ENCODE results near the gene PIK3R4. TPM values are rescaled to one million over a fixed set of nuclear protein-coding genes. Genes with fewer than 3 reads are reported as not detected.

Gene PIK3R4
- total RNA-seq, 1 donor from 2014 or later = 101 TPM

DNA sequence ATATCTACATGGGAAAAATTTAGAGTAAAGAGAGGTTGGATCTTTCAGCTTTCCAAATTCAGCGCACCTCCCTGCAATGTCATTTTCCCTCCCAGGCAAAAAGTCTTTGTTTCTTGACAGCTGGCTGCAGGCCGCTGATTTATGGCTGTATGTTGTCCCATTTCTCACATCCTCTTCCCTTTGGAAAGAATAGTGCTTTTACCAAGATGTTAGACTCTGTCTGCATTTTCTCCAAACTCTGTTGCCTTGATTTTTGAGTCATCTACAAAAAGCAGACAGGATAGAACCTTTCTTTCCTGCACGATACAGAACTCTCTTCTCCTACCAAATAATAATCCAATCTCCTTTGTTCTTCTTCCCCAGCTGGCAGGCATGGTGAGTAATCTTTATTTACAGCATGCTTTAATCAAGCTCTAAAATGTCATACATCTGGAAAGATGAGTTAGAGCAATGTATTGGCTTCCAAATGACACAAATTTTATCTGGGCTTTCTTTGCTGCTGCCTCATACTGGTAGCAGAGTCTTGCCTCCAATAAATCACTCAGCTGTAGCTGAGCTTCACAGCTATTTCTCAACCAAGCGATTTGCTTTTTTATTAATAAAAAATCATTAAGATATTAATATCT lies 101.9 kb downstream of the PIK3R4 start:
- DNase-seq (ENCODE audit: low spot score in 2 of 2) = no peak
- Histone ChIP-seq H3K4me1 (no peaks in the 10 kb centered on the region), H3K27me3 (no peaks in the 10 kb centered on the region), H3K36me3 (no peaks in the 10 kb centered on the region), H3K27ac (no peak overlapping the region), H3K4me3 (no peak overlapping the region), H3K9me3 (no peaks in the 10 kb centered on the region)
- intact Hi-C loops (cut with DNase I) = no loop called here
- TF ChIP-seq, protein P1, sequence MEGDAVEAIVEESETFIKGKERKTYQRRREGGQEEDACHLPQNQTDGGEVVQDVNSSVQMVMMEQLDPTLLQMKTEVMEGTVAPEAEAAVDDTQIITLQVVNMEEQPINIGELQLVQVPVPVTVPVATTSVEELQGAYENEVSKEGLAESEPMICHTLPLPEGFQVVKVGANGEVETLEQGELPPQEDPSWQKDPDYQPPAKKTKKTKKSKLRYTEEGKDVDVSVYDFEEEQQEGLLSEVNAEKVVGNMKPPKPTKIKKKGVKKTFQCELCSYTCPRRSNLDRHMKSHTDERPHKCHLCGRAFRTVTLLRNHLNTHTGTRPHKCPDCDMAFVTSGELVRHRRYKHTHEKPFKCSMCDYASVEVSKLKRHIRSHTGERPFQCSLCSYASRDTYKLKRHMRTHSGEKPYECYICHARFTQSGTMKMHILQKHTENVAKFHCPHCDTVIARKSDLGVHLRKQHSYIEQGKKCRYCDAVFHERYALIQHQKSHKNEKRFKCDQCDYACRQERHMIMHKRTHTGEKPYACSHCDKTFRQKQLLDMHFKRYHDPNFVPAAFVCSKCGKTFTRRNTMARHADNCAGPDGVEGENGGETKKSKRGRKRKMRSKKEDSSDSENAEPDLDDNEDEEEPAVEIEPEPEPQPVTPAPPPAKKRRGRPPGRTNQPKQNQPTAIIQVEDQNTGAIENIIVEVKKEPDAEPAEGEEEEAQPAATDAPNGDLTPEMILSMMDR (IDR thresholded peaks at IDR 0.05) = no peak

DNA sequence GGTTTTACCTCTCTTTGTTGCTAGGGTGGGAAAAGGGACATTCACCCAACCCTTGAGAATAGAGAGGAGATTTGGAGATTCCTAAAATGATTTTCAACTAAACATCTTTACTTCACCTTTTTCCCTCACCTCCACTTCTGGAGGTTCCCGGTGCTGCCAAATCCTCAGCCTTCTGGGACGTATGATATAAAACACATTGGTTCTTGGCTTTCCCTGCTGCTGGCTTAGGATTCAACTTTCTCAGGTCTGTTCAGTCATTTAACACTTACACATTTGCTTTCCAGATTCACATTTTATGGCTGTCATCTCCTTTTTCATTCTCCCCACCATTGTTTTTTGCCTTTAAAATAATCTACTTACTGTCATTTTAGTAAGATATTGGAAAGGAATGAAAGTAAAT lies 106.6 kb downstream of the PIK3R4 start:
- H3K9me3 ChIP-seq = no peaks in the 10 kb centered on the region
- H3K27ac ChIP-seq = no peak overlapping the region
- DNase-seq (ENCODE audit: low spot score in 2 of 2) = no peak
- intact Hi-C loops (cut with DNase I) = no loop called here
- TF ChIP-seq, protein P1 (IDR thresholded peaks at IDR 0.05) = no peak
- H3K36me3 ChIP-seq = no peaks in the 10 kb centered on the region
- H3K27me3 ChIP-seq = no peaks in the 10 kb centered on the region
- no peak overlapping the region for H3K4me3 ChIP-seq
- no peaks in the 10 kb centered on the region for H3K4me1 ChIP-seq

DNA sequence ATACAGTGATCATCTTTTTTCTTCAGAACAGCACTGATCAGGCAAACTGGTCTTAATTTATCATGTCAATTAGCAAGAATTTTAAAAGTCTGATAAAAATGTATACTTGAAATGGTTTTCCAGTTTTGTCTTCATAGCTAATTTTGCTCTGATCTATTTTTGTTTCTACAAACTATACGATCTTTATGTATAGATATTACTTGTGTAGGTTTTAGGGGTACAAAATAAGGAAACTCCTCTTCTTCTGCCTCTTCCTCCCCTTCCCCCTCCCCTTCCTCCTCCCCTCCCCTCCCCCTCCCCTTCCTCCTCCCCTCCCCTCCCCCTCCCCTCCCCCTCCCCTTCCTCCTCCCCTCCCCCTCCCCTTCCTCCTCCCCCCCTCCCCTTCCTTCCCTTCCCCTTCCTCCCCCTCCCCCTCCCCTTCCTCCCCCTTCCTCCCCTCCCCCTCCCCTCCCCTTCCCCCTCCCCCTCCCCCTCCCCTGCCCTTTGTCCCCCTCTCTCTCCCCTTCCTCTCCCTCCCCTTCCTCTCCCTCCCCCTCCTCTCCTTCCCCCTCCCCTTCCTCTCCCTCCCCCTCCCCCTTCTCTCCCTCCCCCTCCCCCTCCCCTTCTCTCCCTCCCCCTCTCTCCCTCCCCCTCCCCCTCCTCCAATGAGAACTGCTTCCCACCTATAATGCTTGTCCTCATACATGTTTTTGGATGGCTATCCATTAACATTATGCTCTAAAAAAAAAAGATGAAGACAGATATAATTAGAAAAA lies 110.0 kb downstream of the PIK3R4 start:
- Histone ChIP-seq H3K4me3 (no peak overlapping the region), H3K9me3 (no peaks in the 10 kb centered on the region), H3K36me3 (no peaks in the 10 kb centered on the region), H3K27ac (no peak overlapping the region), H3K27me3 (no peaks in the 10 kb centered on the region), H3K4me1 (no peaks in the 10 kb centered on the region)
- intact Hi-C loops (cut with DNase I) = no loop called here
- TF ChIP-seq, protein P1 (IDR thresholded peaks at IDR 0.05) = no peak
- no peak for DNase-seq (ENCODE audit: low spot score in 2 of 2)

DNA sequence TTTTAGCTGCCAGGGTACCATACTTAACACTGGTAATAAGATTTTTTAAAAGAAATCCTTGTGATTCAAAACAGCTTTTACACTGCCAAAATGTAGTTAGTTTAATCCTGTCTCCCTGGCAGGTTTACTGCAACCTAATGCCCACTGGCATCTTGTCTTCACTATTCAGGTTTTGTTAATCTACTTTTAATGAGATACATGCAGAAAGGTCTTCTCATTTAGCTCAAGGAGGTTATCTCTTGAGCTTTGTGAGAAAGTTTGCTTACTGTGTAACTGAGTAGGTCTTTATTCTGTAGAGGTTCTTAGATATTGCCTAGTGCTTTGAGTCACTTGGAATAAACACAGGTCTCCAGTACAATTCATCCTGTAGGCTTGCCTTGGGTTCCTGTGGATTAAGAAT lies 110.7 kb downstream of the PIK3R4 start:
- intact Hi-C loops (cut with DNase I) = no loop called here

DNA sequence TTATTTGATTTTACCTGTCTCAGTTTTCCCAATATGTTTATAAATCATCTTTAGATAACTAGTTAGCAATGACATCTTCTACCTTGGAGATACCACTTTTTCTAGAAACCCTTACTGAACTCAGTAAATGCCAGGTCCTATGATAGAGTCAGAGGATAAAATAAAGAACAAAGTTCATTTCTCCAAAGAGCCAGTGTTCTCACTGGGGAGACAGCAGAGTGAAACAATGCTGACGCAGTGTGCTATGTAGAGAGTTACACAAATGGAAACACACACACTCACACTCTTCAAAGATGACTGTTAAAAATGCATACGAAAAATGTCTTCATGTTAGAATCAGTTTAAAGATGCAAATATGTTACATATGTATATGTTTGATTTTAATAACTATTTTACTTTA lies 111.3 kb downstream of the PIK3R4 start:
- H3K4me1 ChIP-seq = no peaks in the 10 kb centered on the region
- no peaks in the 10 kb centered on the region for H3K9me3 ChIP-seq
- no peaks in the 10 kb centered on the region for H3K36me3 ChIP-seq
- no peaks in the 10 kb centered on the region for H3K27me3 ChIP-seq
- TF ChIP-seq, protein P1 (IDR thresholded peaks at IDR 0.05) = no peak
- DNase-seq (ENCODE audit: low spot score in 2 of 2) = no peak
- H3K27ac ChIP-seq = no peak overlapping the region
- no peak overlapping the region for H3K4me3 ChIP-seq
- intact Hi-C loops (cut with DNase I) = no loop called here

More for the DNA sequence above, 110.7 kb downstream of the PIK3R4 start:
- no peak overlapping the region for H3K4me3 ChIP-seq
- DNase-seq (ENCODE audit: low spot score in 2 of 2) = no peak
- H3K27ac ChIP-seq = no peak overlapping the region
- H3K4me1 ChIP-seq = no peaks in the 10 kb centered on the region
- no peaks in the 10 kb centered on the region for H3K36me3 ChIP-seq
- no peaks in the 10 kb centered on the region for H3K27me3 ChIP-seq
- H3K9me3 ChIP-seq = no peaks in the 10 kb centered on the region
- TF ChIP-seq, protein P1 (IDR thresholded peaks at IDR 0.05) = no peak

Other genes starting within 250 kb of the PIK3R4 start
- not detected for gene COL6A6, start 229.7 kb downstream of the PIK3R4 start, total RNA-seq
- 11.8 TPM for gene ATP2C1, start 147.3 kb upstream of the PIK3R4 start, total RNA-seq